UCSD-AML1 (cell line): ENCODE results near the gene OCLN.
A peak's percentile ranks its signal among the peaks of the same experiment; 100 is the strongest.
"Not testable (repeated sequence)": the region's sequence is repeated elsewhere in the genome, so short reads cannot be mapped to it uniquely, and the experiment has no call there.

Experiments used
- DNase-seq: peaks from one replicate; lab custom pipeline; 2025; ENCODE audit not compliant: unreplicated experiment; lab: John Stamatoyannopoulos, UW

Gene OCLN

GRCh38 chr5:69491027-69491426 lies 1.6 kb upstream of the OCLN start:
- DNase-seq = no peak

- no peak for DNase-seq
Measured at GRCh38 chr5:69491838-69492390, 676 bp upstream of the OCLN start.

- DNase-seq = peak; percentile 27
Measured at GRCh38 chr5:69492923-69493395, 369 bp downstream of the OCLN start.

GRCh38 chr5:69493396-69494133 lies 975 bp downstream of the OCLN start:
- peak; percentile 27 for DNase-seq

- DNase-seq = no peak
Measured at GRCh38 chr5:69494452-69494851, 1.9 kb downstream of the OCLN start.

GRCh38 chr5:69497006-69497520 lies 4.5 kb downstream of the OCLN start:
- DNase-seq = no peak

- DNase-seq = no peak
Measured at GRCh38 chr5:69498384-69498783, 5.8 kb downstream of the OCLN start.

GRCh38 chr5:69502367-69502766 lies 9.8 kb downstream of the OCLN start:
- DNase-seq = no peak

GRCh38 chr5:69502767-69503488 lies 10.3 kb downstream of the OCLN start:
- no peak for DNase-seq

GRCh38 chr5:69504036-69504435 lies 11.4 kb downstream of the OCLN start:
- DNase-seq = no peak

GRCh38 chr5:69505306-69505705 lies 12.7 kb downstream of the OCLN start:
- no peak for DNase-seq

GRCh38 chr5:69509212-69509611 lies 16.6 kb downstream of the OCLN start:
- DNase-seq = peak; percentile 15

GRCh38 chr5:69510694-69511093 lies 18.1 kb downstream of the OCLN start:
- DNase-seq = no peak

- no peak for DNase-seq
Measured at GRCh38 chr5:69512740-69513260, 20.2 kb downstream of the OCLN start.

- not testable (repeated sequence) for DNase-seq
Measured at GRCh38 chr5:69515570-69515969, 23.0 kb downstream of the OCLN start.

- no peak for DNase-seq
Measured at GRCh38 chr5:69516769-69517168, 24.2 kb downstream of the OCLN start.

GRCh38 chr5:69517763-69518212 lies 25.2 kb downstream of the OCLN start:
- no peak for DNase-seq

GRCh38 chr5:69519285-69519684 lies 26.7 kb downstream of the OCLN start:
- no peak for DNase-seq

GRCh38 chr5:69522035-69522434 lies 29.4 kb downstream of the OCLN start:
- DNase-seq = no peak

- DNase-seq = no peak
Measured at GRCh38 chr5:69525490-69525889, 32.9 kb downstream of the OCLN start.

- no peak for DNase-seq
Measured at GRCh38 chr5:69526660-69527059, 34.1 kb downstream of the OCLN start.
